Activated effector memory CD4-positive, alpha-beta T cell treated with Interleukin-2 at 50 U/mL for 16 hours (primary cell): ENCODE data around the gene PPM1B.
A peak's percentile ranks its signal among the peaks of the same experiment; 100 is the strongest.
"Not testable (repeated sequence)": the region's sequence is repeated elsewhere in the genome, so short reads cannot be mapped to it uniquely, and the experiment has no call there.

Source experiments
- DNase-seq: peaks from one replicate; pipeline ENCODE4 v3.0.0-alpha.2; 2020

The PPM1B gene

GRCh38 chr2:44168681-44169154 is at the start of gene PPM1B:
Gene PPM1B, plus strand, starts transcription at chr2:44168875. Its CDS starts 32,325 bp downstream, at chr2:44201200.
- peak; percentile 100 for DNase-seq

- DNase-seq = no peak
Observed at GRCh38 chr2:44119878-44120277, 48.8 kb upstream of the PPM1B start.

- peak; percentile 2 for DNase-seq
Observed at GRCh38 chr2:44120428-44120827, 48.2 kb upstream of the PPM1B start.

- no peak for DNase-seq
Observed at GRCh38 chr2:44121899-44122298, 46.8 kb upstream of the PPM1B start.

GRCh38 chr2:44124500-44124899 is 44.2 kb upstream of the PPM1B start:
- DNase-seq = no peak

GRCh38 chr2:44126106-44126797 is 42.4 kb upstream of the PPM1B start:
- DNase-seq = no peak

GRCh38 chr2:44130441-44130840 is 38.2 kb upstream of the PPM1B start:
- DNase-seq = no peak

GRCh38 chr2:44131177-44131576 is 37.5 kb upstream of the PPM1B start:
- DNase-seq = no peak

- not testable (repeated sequence) for DNase-seq
Observed at GRCh38 chr2:44133602-44134001, 35.1 kb upstream of the PPM1B start.

- no peak for DNase-seq
Observed at GRCh38 chr2:44134848-44135247, 33.8 kb upstream of the PPM1B start.

- DNase-seq = no peak
Observed at GRCh38 chr2:44135296-44135695, 33.4 kb upstream of the PPM1B start.

- DNase-seq = no peak
Observed at GRCh38 chr2:44135771-44136170, 32.9 kb upstream of the PPM1B start.

GRCh38 chr2:44136252-44136651 is 32.4 kb upstream of the PPM1B start:
- DNase-seq = no peak

- DNase-seq = no peak
Observed at GRCh38 chr2:44137048-44137447, 31.6 kb upstream of the PPM1B start.

GRCh38 chr2:44137872-44138551 is 30.7 kb upstream of the PPM1B start:
- DNase-seq = no peak

- no peak for DNase-seq
Observed at GRCh38 chr2:44139741-44140140, 28.9 kb upstream of the PPM1B start.

GRCh38 chr2:44142306-44142705 is 26.4 kb upstream of the PPM1B start:
- no peak for DNase-seq

- no peak for DNase-seq
Observed at GRCh38 chr2:44143701-44144100, 25.0 kb upstream of the PPM1B start.

- no peak for DNase-seq
Observed at GRCh38 chr2:44148999-44149398, 19.7 kb upstream of the PPM1B start.

- DNase-seq = no peak
Observed at GRCh38 chr2:44150473-44150872, 18.2 kb upstream of the PPM1B start.

- DNase-seq = no peak
Observed at GRCh38 chr2:44152865-44153669, 15.6 kb upstream of the PPM1B start.

GRCh38 chr2:44155666-44156446 is 12.8 kb upstream of the PPM1B start:
- DNase-seq = no peak

GRCh38 chr2:44163777-44164176 is 4.9 kb upstream of the PPM1B start:
- DNase-seq = no peak
